Stimulated activated CD4-positive, alpha-beta T cell treated with anti-CD3 and anti-CD28 coated beads, Interleukin-15, amount 100 ng/mL, for 24 hours (primary cell): ENCODE measurements around the gene HSD11B2.

Experiments used
- DNase-seq: peaks from one replicate; pipeline ENCODE4 v3.0.0-alpha.2; 2020

The HSD11B2 gene

GRCh38 chr16:67454852-67455251 is 23.9 kb downstream of the HSD11B2 start:
- DNase-seq, result no peak

GRCh38 chr16:67456391-67457081 is 25.6 kb downstream of the HSD11B2 start:
- DNase-seq, result no peak

- DNase-seq, result no peak
These were observed 26.7 kb downstream of the HSD11B2 start for GRCh38 chr16:67457611-67458010.

- no peak for DNase-seq
These were observed 27.3 kb downstream of the HSD11B2 start for GRCh38 chr16:67458121-67458641.

GRCh38 chr16:67459066-67459860 is 28.3 kb downstream of the HSD11B2 start:
- DNase-seq, result no peak

GRCh38 chr16:67459861-67460150 is 28.9 kb downstream of the HSD11B2 start:
- no peak for DNase-seq

- no peak for DNase-seq
These were observed 29.2 kb downstream of the HSD11B2 start for GRCh38 chr16:67460168-67460567.

- DNase-seq, result no peak
These were observed 30.0 kb downstream of the HSD11B2 start for GRCh38 chr16:67460961-67461360.

GRCh38 chr16:67461600-67462278 is 30.8 kb downstream of the HSD11B2 start:
- no peak for DNase-seq

- DNase-seq, result no peak
These were observed 31.3 kb downstream of the HSD11B2 start for GRCh38 chr16:67462279-67462655.

- no peak for DNase-seq
These were observed 32.1 kb downstream of the HSD11B2 start for GRCh38 chr16:67463059-67463458.

- no peak for DNase-seq
These were observed 32.8 kb downstream of the HSD11B2 start for GRCh38 chr16:67463691-67464090.

GRCh38 chr16:67464565-67464964 is 33.6 kb downstream of the HSD11B2 start:
- DNase-seq, result no peak

- DNase-seq, result no peak
These were observed 35.7 kb downstream of the HSD11B2 start for GRCh38 chr16:67466581-67466980.

- no peak for DNase-seq
These were observed 37.8 kb downstream of the HSD11B2 start for GRCh38 chr16:67468731-67469130.

GRCh38 chr16:67470359-67470758 is 39.4 kb downstream of the HSD11B2 start:
- DNase-seq, result no peak

- DNase-seq, result no peak
These were observed 41.0 kb downstream of the HSD11B2 start for GRCh38 chr16:67471758-67472384.

- DNase-seq, result no peak
These were observed 43.9 kb downstream of the HSD11B2 start for GRCh38 chr16:67474551-67475455.

GRCh38 chr16:67477960-67478554 is 47.1 kb downstream of the HSD11B2 start:
- no peak for DNase-seq

- DNase-seq, result peak; percentile 99
These were observed 50.1 kb downstream of the HSD11B2 start, which contains the start of gene ATP6V0D1 for GRCh38 chr16:67480833-67481560. Gene ATP6V0D1, minus strand, starts transcription at chr16:67481157. Its CDS starts 71 bp downstream, at chr16:67481086.
